ENCODE measurements around the gene PPIL1. TPM values are rescaled to one million over a fixed set of nuclear protein-coding genes. Genes with fewer than 3 reads are reported as not detected.

The PPIL1 gene
- total RNA-seq, 2 donors from 2014 or later = 41.1 to 53.7 TPM

- no peaks in the 10 kb centered on the region for H3K27me3 ChIP-seq
- peak overlapping the region; percentile 65 to 73 for H3K27ac ChIP-seq
- H3K36me3 ChIP-seq = peaks cover 24% of the 10 kb centered on the region
- no peaks in the 10 kb centered on the region for H3K9me3 ChIP-seq
- DNase-seq (ENCODE audit: low spot score) = no peak
- peaks cover 0 to 42% of the 10 kb centered on the region in 2 donors for H3K4me1 ChIP-seq
- no peak overlapping the region for H3K4me3 ChIP-seq
- TF ChIP-seq CTCF (IDR thresholded peaks at IDR 0.05) = no peak
These were observed 34.1 kb upstream of the PPIL1 start for GRCh38 chr6:36908747-36909146.

- Histone ChIP-seq H3K36me3 (peaks cover 28% of the 10 kb centered on the region), H3K27me3 (no peaks in the 10 kb centered on the region), H3K4me3 (no peak overlapping the region), H3K4me1 (peaks cover 0 to 42% of the 10 kb centered on the region in 2 donors), H3K9me3 (no peaks in the 10 kb centered on the region), H3K27ac (peak overlapping the region; percentile 65 to 73)
- TF ChIP-seq CTCF (IDR thresholded peaks at IDR 0.05) = no peak
- DNase-seq (ENCODE audit: low spot score) = no peak
These were observed 33.2 kb upstream of the PPIL1 start for GRCh38 chr6:36907781-36908180.

GRCh38 chr6:36906539-36907325 lies 32.1 kb upstream of the PPIL1 start:
- Histone ChIP-seq H3K9me3 (no peaks in the 10 kb centered on the region), H3K36me3 (peaks cover 31% of the 10 kb centered on the region), H3K27ac (peak overlapping the region; percentile 65 to 73), H3K4me1 (peaks cover 0 to 42% of the 10 kb centered on the region in 2 donors), H3K27me3 (no peaks in the 10 kb centered on the region), H3K4me3 (no peak overlapping the region)
- no peak for TF ChIP-seq CTCF (IDR thresholded peaks at IDR 0.05)
- DNase-seq (ENCODE audit: low spot score) = no peak

GRCh38 chr6:36904851-36905393 lies 30.3 kb upstream of the PPIL1 start:
- Histone ChIP-seq H3K4me3 (no peak overlapping the region), H3K9me3 (no peaks in the 10 kb centered on the region), H3K27me3 (no peaks in the 10 kb centered on the region), H3K36me3 (peaks cover 37% of the 10 kb centered on the region), H3K27ac (no peak overlapping the region), H3K4me1 (peaks cover 0 to 42% of the 10 kb centered on the region in 2 donors)
- no peak for TF ChIP-seq CTCF (IDR thresholded peaks at IDR 0.05)
- no peak for DNase-seq (ENCODE audit: low spot score)

- no peak for DNase-seq (ENCODE audit: low spot score)
- Histone ChIP-seq H3K9me3 (no peaks in the 10 kb centered on the region), H3K4me1 (peaks cover 0 to 42% of the 10 kb centered on the region in 2 donors), H3K36me3 (peaks cover 45% of the 10 kb centered on the region), H3K27me3 (no peaks in the 10 kb centered on the region), H3K4me3 (no peak overlapping the region), H3K27ac (no peak overlapping the region)
- no peak for TF ChIP-seq CTCF (IDR thresholded peaks at IDR 0.05)
These were observed 29.5 kb upstream of the PPIL1 start for GRCh38 chr6:36904114-36904513.

All from right atrium auricular region (tissue), 2 donors.